Activated T-cell treated with anti-CD3 and anti-CD28 coated beads, Interleukin-2, amount 50 U/mL, for 72 hours (primary cell): ENCODE measurements around the gene SEZ6L. TPM values are rescaled to one million over a fixed set of nuclear protein-coding genes. Genes with fewer than 3 reads are reported as not detected.

Experiments
- ATAC-seq, 2 donors: fragments of 150-1000 bp; cut with Tn5 transposase; replicated peaks in 1 of 2; 2 replicates each; pipeline ENCODE4 v1.10.0; 2021; ENCODE audit warnings: moderate library complexity in 2 of 2, mild to moderate bottlenecking in 1 of 2
- DNase-seq, 2 donors: peaks; one replicate each; pipeline ENCODE4 v3.0.0; 2021 to 2022; ENCODE audit warnings: mixed read lengths in 1 of 2
- H3K27ac Mint-ChIP-seq: one replicate; pipeline ENCODE4 v1.8.0; 2022; ENCODE audit warnings: mild to moderate bottlenecking, moderate library complexity, mixed read lengths
- H3K27me3 Mint-ChIP-seq: one replicate; pipeline ENCODE4 v1.8.0; 2022; ENCODE audit warnings: low read depth, mixed read lengths
- H3K36me3 Mint-ChIP-seq, 2 donors: one replicate each; pipeline ENCODE4 v1.8.0; 2022; ENCODE audit warnings: mixed read lengths in 2 of 2, mild to moderate bottlenecking in 1 of 2; ENCODE audit not compliant: insufficient read depth in 2 of 2
- H3K4me1 Mint-ChIP-seq: one replicate; pipeline ENCODE4 v1.8.0; 2022; ENCODE audit warnings: low read depth, mixed read lengths
- H3K4me3 Mint-ChIP-seq, 2 donors: one replicate each; pipeline ENCODE4 v1.8.0; 2022; ENCODE audit warnings: mild to moderate bottlenecking in 2 of 2, mixed read lengths in 2 of 2, moderate library complexity in 2 of 2
- H3K9me3 Mint-ChIP-seq, 2 donors: one replicate each; pipeline ENCODE4 v1.8.0; 2022; ENCODE audit warnings: mixed read lengths in 2 of 2
- total RNA-seq, 2 donors: library from RNA; stranded (reverse); gene quantifications; one replicate each; pipeline ENCODE4 v1.2.3, GENCODE V29; 2022

The SEZ6L gene
- total RNA-seq, 2 donors from 2014 or later: 0.05 TPM; not detected in 1

- Mint-ChIP-seq H3K27ac (peak within 1 kb of the TSS; percentile 92), H3K9me3 (no peaks in the 10 kb centered on the region), H3K27me3 (peaks cover 17% of the 10 kb centered on the region), H3K36me3 (peaks cover 5 to 6% of the 10 kb centered on the region in 2 donors), H3K4me3 (peak within 1 kb of the TSS; percentile 87 to 93), H3K4me1 (peaks cover 51% of the 10 kb centered on the region)
- DNase-seq: peak; percentile 85 to 87
- ATAC-seq: peak; percentile 86 to 88
Observed at GRCh38 chr22:26428515-26429457, 259.5 kb downstream of the SEZ6L start, which contains the start of gene ASPHD2. TSS of gene ASPHD2 (plus strand) at chr22:26429260. CDS start at chr22:26433616, 4,356 bp downstream.

GRCh38 chr22:26429458-26430286 is 260.4 kb downstream of the SEZ6L start:
- DNase-seq: peak; percentile 16 to 39
- ATAC-seq: peak; percentile 3 to 17
- H3K27ac Mint-ChIP-seq: peak overlapping the region; percentile 92
- H3K4me3 Mint-ChIP-seq: peak overlapping the region; percentile 81 to 87
- peaks cover 5 to 8% of the 10 kb centered on the region in 2 donors for H3K36me3 Mint-ChIP-seq
- H3K27me3 Mint-ChIP-seq: peaks cover 17% of the 10 kb centered on the region
- no peaks in the 10 kb centered on the region for H3K9me3 Mint-ChIP-seq
- peaks cover 52% of the 10 kb centered on the region for H3K4me1 Mint-ChIP-seq

GRCh38 chr22:26430600-26430999 is 261.3 kb downstream of the SEZ6L start:
- Mint-ChIP-seq H3K4me3 (peak overlapping the region; percentile 81 to 87), H3K27ac (peak overlapping the region; percentile 92), H3K27me3 (peaks cover 17% of the 10 kb centered on the region), H3K9me3 (no peaks in the 10 kb centered on the region), H3K36me3 (peaks cover 5 to 16% of the 10 kb centered on the region in 2 donors), H3K4me1 (peaks cover 61% of the 10 kb centered on the region)
- DNase-seq (peak in 1 of 2 donors; percentile 5), ATAC-seq (no peak)

- peak overlapping the region; percentile 92 for H3K27ac Mint-ChIP-seq
- ATAC-seq (no peak), DNase-seq (no peak)
- H3K4me3 Mint-ChIP-seq: peak overlapping the region; percentile 81 to 87
- peaks cover 5 to 16% of the 10 kb centered on the region in 2 donors for H3K36me3 Mint-ChIP-seq
- peaks cover 8% of the 10 kb centered on the region for H3K27me3 Mint-ChIP-seq
- no peaks in the 10 kb centered on the region for H3K9me3 Mint-ChIP-seq
- H3K4me1 Mint-ChIP-seq: peaks cover 69% of the 10 kb centered on the region
Observed at GRCh38 chr22:26431261-26431995, 262.2 kb downstream of the SEZ6L start.

- H3K36me3 Mint-ChIP-seq: peaks cover 3 to 13% of the 10 kb centered on the region in 2 donors
- H3K9me3 Mint-ChIP-seq: no peaks in the 10 kb centered on the region
- ATAC-seq: no peak
- H3K27me3 Mint-ChIP-seq: no peaks in the 10 kb centered on the region
- DNase-seq: no peak
- no peak overlapping the region for H3K4me3 Mint-ChIP-seq
- no peak overlapping the region for H3K27ac Mint-ChIP-seq
- H3K4me1 Mint-ChIP-seq: peaks cover 67% of the 10 kb centered on the region
Observed at GRCh38 chr22:26432619-26433311, 263.5 kb downstream of the SEZ6L start.
